AG04450 (cell line): ENCODE results near the gene UBE2I. TPM values are rescaled to one million over a fixed set of nuclear protein-coding genes. Genes with fewer than 3 reads are reported as not detected.
A peak's percentile ranks its signal among the peaks of the same experiment; 100 is the strongest.

Experiments used
- CTCF ChIA-PET: fragments of 300-600, 350-600 bp; formaldehyde crosslinking; extraction: SDS; loops from one replicate; lab custom pipeline; 2022; ENCODE audit warnings: antibody characterized with exemption, inconsistent platforms; lab: Charles Lee
- POLR2A ChIA-PET: fragments of 350-600 bp; formaldehyde crosslinking; extraction: SDS; loops from one replicate; lab custom pipeline; 2021; ENCODE audit warnings: antibody characterized with exemption, inconsistent platforms; lab: Yijun Ruan, JAX
- DNase-seq: peaks from one replicate; pipeline ENCODE4 v3.0.0-alpha.2; 2011; ENCODE audit warnings: low read depth, low spot score
- H3K27ac ChIP-seq: one replicate; pipeline ENCODE4 v1.5.1; 2012; ENCODE audit warnings: low read depth, low read length, control low read depth
- H3K27me3 ChIP-seq: one replicate; pipeline ENCODE4 v1.6.0; 2012; ENCODE audit warnings: low read length; ENCODE audit not compliant: control insufficient read depth, insufficient read depth
- H3K4me3 ChIP-seq: 2 replicates; pipeline ENCODE4 v1.5.1; 2011; ENCODE audit warnings: mild to moderate bottlenecking, low read depth, low read length, control low read depth
- H3K9me3 ChIP-seq: 2 replicates; pipeline ENCODE4 v1.5.1; 2012; ENCODE audit warnings: low read length; ENCODE audit not compliant: control insufficient read depth, insufficient read depth
- CTCF ChIP-seq: IDR thresholded peaks from 2 replicates; pipeline ENCODE4 v1.5.1; 2011; ENCODE audit warnings: low read depth, low read length, control low read depth, inconsistent platforms
- polyA plus RNA-seq: library from polyadenylated mRNA; depleted of rRNA; stranded (reverse); fragments of >200 nt; gene quantifications from 2 replicates; pipeline ENCODE4 v1.2.3, GENCODE V29; 2011

UBE2I gene
- polyA plus RNA-seq, 1 experiment: 165 TPM

GRCh38 chr16:1330260-1330914, 21.0 kb downstream of the UBE2I start:
- TF ChIP-seq CTCF: peak; percentile 42
- CTCF ChIA-PET: interaction anchor here (0.5 to 0.7 kb wide), 6 partner anchors 10 to 1176 kb away, joined by 3 to 4 read pairs (median 4); no protein-coding TSS in a partner anchor
- no peak overlapping the region for H3K27ac ChIP-seq
- no peak for DNase-seq
- peaks cover 47% of the 10 kb centered on the region for H3K27me3 ChIP-seq
- H3K9me3 ChIP-seq: peaks cover 8% of the 10 kb centered on the region
- H3K4me3 ChIP-seq: no peak overlapping the region
- POLR2A ChIA-PET: interaction anchor here (0.5 to 0.7 kb wide), 2 partner anchors 9 to 79 kb away, joined by 3 to 4 read pairs; no protein-coding TSS in a partner anchor

- Histone ChIP-seq H3K4me3 (no peak overlapping the region), H3K9me3 (peaks cover 8% of the 10 kb centered on the region), H3K27me3 (peaks cover 54% of the 10 kb centered on the region), H3K27ac (no peak overlapping the region)
- CTCF ChIA-PET: interaction anchor here (0.6 to 0.7 kb wide), 4 partner anchors 11 to 276 kb away, joined by 3 to 4 read pairs (median 4); no protein-coding TSS in a partner anchor
- no peak for DNase-seq
- POLR2A ChIA-PET: no interaction called here
- no peak for TF ChIP-seq CTCF
Measured at GRCh38 chr16:1330931-1331711, 21.7 kb downstream of the UBE2I start.

DNA sequence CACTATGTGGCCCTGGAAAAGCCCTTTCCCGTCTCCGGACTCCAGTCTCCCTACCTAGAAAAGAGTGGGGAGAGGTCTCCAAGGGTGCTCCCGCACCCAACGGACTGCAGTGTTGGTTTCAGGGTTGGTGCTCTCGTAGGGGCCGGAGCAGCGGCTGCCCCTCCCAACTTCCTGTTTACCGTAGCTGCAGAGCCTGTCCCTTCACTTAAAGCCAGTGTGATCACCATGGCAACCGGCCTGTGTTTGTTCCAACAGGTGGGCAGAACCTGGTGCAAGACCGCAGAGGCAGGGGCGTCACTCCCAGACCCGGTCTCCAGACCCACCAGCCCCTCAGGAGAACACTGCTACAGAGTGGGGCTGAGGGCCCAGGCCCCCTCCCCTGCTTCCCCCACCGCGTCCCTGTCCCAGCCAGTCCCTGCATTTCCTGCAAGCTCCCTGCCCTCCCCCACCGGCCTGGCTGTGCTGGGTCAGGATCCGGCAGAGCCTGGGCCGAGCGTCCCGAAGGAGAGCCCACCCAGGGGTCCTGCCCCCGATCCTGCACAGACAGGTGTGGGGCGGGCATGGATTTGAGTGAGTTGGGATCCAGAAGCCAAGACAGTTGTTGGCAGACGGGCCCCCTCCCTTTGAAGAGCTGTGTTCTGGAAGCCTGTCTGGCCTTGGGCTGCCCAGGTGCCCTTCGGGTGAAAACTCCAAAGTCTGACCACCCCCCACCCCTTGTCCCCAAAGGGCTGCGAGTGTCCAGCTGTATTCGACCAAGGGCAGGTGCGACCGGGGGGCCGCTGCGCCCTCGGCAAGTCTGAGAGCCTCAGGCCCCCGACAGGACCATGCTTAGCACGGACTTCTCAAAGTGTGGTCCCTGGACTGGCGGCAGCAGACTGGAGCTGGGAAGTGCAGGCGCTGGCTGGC, 22.5 kb downstream of the UBE2I start:
- Histone ChIP-seq H3K9me3 (peaks cover 8% of the 10 kb centered on the region), H3K27ac (no peak overlapping the region), H3K4me3 (no peak overlapping the region), H3K27me3 (peaks cover 59% of the 10 kb centered on the region)
- ChIA-PET POLR2A (interaction anchor here (0.6 to 1.4 kb wide), 2 partner anchors 23 to 35 kb away, joined by 3 to 5 read pairs; partner anchors contain the start of gene UBE2I), CTCF (no interaction called here)
- DNase-seq: no peak
- TF ChIP-seq CTCF: no peak

GRCh38 chr16:1332618-1333148, 23.2 kb downstream of the UBE2I start:
- CTCF ChIA-PET: no interaction called here
- no peak overlapping the region for H3K27ac ChIP-seq
- H3K9me3 ChIP-seq: peaks cover 8% of the 10 kb centered on the region
- POLR2A ChIA-PET: interaction anchor here (0.6 to 1.4 kb wide), 2 partner anchors 23 to 35 kb away, joined by 3 to 5 read pairs; partner anchors contain the start of gene UBE2I
- H3K4me3 ChIP-seq: no peak overlapping the region
- DNase-seq: no peak
- peaks cover 59% of the 10 kb centered on the region for H3K27me3 ChIP-seq
- TF ChIP-seq CTCF: no peak
